ENCODE results near the gene MEPCE. TPM values are rescaled to one million over a fixed set of nuclear protein-coding genes. Genes with fewer than 3 reads are reported as not detected.
"Not testable (repeated sequence)": the region's sequence is repeated elsewhere in the genome, so short reads cannot be mapped to it uniquely, and the experiment has no call there.

MEPCE gene
- polyA plus RNA-seq, 1 donor from 2014 or later, result 19.8 TPM

DNA sequence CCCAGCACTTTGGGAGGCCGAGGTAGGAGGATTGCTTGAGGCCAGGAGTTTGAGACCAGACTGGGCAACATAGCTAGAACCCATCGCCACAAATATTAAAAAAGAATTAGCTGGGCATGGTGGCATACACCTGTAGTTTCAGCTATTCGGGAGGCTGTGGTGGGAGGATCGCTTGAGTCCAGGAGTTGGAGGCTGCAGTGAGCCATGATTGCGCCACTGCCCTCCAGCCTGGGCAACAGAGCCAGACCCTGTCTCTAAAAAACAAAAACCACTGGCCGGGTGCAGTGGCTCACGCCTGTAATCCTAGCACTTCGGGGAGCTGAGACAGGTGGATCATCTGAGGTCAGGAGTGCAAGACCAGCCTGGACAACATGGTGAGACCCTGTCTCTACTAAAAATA, 24.2 kb downstream of the MEPCE start:
- H3K27ac Mint-ChIP-seq, H3K27me3 Mint-ChIP-seq, H3K4me3 Mint-ChIP-seq, H3K9me3 Mint-ChIP-seq, H3K36me3 Mint-ChIP-seq: not testable (repeated sequence)
- peaks cover 3 to 13% (median 6%) of the 10 kb centered on the region in 3 donors for H3K4me1 Mint-ChIP-seq

- H3K9me3 Mint-ChIP-seq, result no peaks in the 10 kb centered on the region
- no peaks in the 10 kb centered on the region for H3K27me3 Mint-ChIP-seq
- peaks cover 3 to 13% (median 6%) of the 10 kb centered on the region in 3 donors for H3K4me1 Mint-ChIP-seq
- H3K4me3 Mint-ChIP-seq, result no peak overlapping the region
- peaks cover 2% of the 10 kb centered on the region for H3K36me3 Mint-ChIP-seq
- H3K27ac Mint-ChIP-seq, result no peak overlapping the region
Measured at GRCh38 chr7:100455206-100455605, 25.6 kb downstream of the MEPCE start.

- Mint-ChIP-seq H3K9me3 (no peaks in the 10 kb centered on the region), H3K4me3 (no peak overlapping the region), H3K27ac (peak overlapping the region in 1 of 3 donors; percentile 62), H3K27me3 (no peaks in the 10 kb centered on the region), H3K4me1 (peaks cover 0 to 6% (median 3%) of the 10 kb centered on the region in 3 donors), H3K36me3 (peaks cover 2% of the 10 kb centered on the region)
Measured at GRCh38 chr7:100456562-100456961, 26.9 kb downstream of the MEPCE start.

DNA sequence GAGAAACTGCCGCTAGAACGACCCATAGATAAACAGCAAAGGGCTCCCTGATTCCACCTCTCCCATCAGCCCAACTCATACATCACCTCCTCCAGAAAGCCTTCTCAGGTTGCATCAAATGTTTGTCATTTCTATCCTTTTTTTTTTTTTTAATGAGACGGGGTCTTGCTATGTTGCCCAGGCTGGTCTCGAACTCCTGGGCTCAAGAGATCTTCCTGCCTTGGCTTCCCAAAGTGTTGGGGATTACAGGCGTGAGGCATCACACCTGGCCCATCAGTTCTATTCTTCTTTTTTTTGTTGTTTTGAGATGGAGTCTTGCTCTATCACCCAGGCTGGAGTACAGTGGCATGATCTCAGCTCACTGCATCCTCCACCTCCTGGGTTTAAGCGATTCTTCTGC, 27.4 kb downstream of the MEPCE start:
- Mint-ChIP-seq H3K4me3 (no peak overlapping the region), H3K27ac (no peak overlapping the region), H3K36me3 (peaks cover 2% of the 10 kb centered on the region), H3K27me3 (no peaks in the 10 kb centered on the region), H3K4me1 (peaks cover 0 to 6% (median 3%) of the 10 kb centered on the region in 3 donors), H3K9me3 (no peaks in the 10 kb centered on the region)

DNA sequence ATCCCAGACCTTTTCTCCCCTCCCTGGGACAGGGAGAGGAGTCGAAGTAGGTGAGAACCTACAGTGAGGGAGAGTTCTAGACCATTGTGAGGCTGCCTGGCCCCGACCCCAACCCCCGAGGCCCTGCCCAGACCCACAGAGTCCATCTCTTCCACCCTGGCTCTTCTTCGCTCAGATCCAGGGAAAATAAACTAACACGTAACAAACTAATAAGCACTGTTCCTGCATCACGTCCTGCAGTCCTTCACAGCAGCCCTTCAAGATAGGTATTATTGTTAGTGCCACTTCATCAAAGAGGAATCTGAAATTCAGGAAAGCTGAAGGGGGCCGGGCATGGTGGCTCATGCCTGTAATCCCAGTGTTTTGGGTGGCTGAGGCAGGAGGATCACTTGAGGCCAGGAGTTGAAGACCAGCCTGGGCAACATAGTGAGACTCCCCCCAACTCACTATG, 34.6 kb downstream of the MEPCE start, which contains the start of gene SPACDR:
Gene SPACDR, minus strand, starts transcription at position 51 of the 451 bp plus-strand sequence. CDS start 235 bp downstream, outside the sequence.
- Mint-ChIP-seq H3K4me3 (no peak within 1 kb of the TSS), H3K27me3 (no peaks in the 10 kb centered on the region), H3K4me1 (peaks cover 0 to 2% (median 0%) of the 10 kb centered on the region in 3 donors), H3K9me3 (no peaks in the 10 kb centered on the region), H3K36me3 (no peaks in the 10 kb centered on the region), H3K27ac (peak within 1 kb of the TSS in 2 of 3 donors; percentile 67 to 71)

DNA sequence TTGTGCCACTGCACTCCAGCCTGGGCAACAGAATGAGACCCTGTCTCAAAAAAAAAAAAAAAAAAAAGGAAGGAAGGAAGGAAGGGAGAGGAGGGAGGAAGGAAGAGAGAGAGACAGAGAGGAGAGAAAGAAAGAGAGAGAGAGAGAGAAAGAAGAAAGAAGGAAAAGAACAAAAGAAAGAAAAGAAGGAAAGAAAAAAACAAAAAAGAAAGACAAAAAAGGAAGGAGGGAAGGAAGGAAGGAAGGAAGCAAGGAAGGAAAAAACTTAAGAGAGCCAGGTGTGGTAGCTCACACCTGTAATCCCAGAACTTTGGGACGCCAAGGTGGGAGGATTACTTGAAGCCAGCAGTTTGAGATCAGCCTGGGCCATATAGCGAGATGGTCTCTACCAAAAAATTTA, 35.2 kb downstream of the MEPCE start:
- Mint-ChIP-seq H3K9me3 (no peaks in the 10 kb centered on the region), H3K4me3 (no peak overlapping the region), H3K27ac (peak overlapping the region in 1 of 3 donors; percentile 71), H3K4me1 (peaks cover 0 to 5% (median under 1%) of the 10 kb centered on the region in 3 donors), H3K36me3 (no peaks in the 10 kb centered on the region), H3K27me3 (no peaks in the 10 kb centered on the region)

DNA sequence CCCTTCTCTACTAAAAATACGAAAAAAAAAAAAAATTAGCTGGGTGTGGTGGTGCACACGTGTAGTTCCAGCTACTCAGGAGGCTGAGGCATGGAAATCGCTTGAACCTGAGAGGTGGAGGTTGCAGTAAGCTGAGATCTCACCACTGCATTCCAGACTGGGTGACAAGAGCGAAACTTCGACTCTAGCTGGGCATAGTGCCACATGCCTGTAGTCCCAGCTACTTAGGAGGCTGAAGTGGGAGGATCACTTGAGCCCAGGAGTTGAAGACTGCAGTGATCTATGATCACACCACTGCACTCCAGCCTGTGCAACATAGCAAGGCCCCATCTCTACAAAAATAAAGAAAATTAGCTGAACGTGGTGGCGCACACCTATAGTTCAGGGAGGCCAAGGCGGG, 35.7 kb downstream of the MEPCE start:
- H3K4me3 Mint-ChIP-seq, result no peak overlapping the region
- H3K36me3 Mint-ChIP-seq, result no peaks in the 10 kb centered on the region
- H3K27ac Mint-ChIP-seq, result no peak overlapping the region
- H3K27me3 Mint-ChIP-seq, result no peaks in the 10 kb centered on the region
- H3K4me1 Mint-ChIP-seq, result peaks cover 0 to 7% (median 3%) of the 10 kb centered on the region in 3 donors
- H3K9me3 Mint-ChIP-seq, result no peaks in the 10 kb centered on the region

- H3K27ac Mint-ChIP-seq, result no peak overlapping the region
- no peak overlapping the region for H3K4me3 Mint-ChIP-seq
- no peaks in the 10 kb centered on the region for H3K9me3 Mint-ChIP-seq
Measured at GRCh38 chr7:100465702-100466311, 36.2 kb downstream of the MEPCE start.

GRCh38 chr7:100466653-100467605, 37.3 kb downstream of the MEPCE start:
- Mint-ChIP-seq H3K27me3 (no peaks in the 10 kb centered on the region), H3K27ac (no peak overlapping the region), H3K4me3 (no peak overlapping the region)

More at GRCh38 chr7:100465702-100466311, 36.2 kb downstream of the MEPCE start:
- no peaks in the 10 kb centered on the region for H3K27me3 Mint-ChIP-seq
- H3K36me3 Mint-ChIP-seq, result no peaks in the 10 kb centered on the region
- peaks cover 4 to 7% (median 5%) of the 10 kb centered on the region in 3 donors for H3K4me1 Mint-ChIP-seq

DNA sequence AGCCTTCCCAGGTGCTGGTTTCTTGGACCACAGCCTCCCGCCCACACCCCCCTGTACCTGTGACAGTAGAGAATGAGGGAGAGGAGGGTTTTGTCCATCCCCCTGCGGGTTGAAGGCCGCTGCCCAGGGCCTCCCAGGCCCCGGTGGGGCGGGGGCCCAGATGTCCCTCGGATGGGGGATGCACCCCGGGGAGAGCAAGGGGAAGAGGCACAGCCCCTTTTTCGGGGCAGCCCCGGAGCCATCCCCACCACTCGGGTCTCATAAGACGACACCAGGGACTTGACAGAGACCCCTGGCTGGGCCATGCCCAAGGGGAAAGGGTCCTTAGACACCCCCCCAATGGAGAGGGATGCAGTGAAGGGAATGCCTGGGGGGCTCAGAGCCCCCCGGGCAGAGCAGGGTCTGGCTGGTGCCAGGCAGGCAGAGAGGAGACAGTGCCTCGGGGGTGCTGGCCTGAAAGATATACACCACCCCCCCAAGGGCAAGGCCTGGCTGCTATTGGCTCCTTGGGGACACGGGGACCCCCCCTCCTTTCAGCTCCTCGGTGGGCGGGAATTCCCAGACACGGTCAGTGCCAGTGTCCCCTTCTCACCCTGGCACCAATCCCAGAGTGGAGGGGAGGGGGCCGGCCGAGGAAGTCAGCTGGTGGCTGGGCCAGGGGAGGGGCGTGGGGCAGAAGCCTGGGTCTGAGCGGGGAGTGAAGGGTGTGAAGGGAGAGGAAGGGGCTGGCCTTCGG, 38.2 kb downstream of the MEPCE start:
- H3K27me3 Mint-ChIP-seq, result no peaks in the 10 kb centered on the region
- no peak overlapping the region for H3K27ac Mint-ChIP-seq

More at GRCh38 chr7:100466653-100467605, 37.3 kb downstream of the MEPCE start:
- H3K4me1 Mint-ChIP-seq, result peaks cover 4 to 8% (median 5%) of the 10 kb centered on the region in 3 donors
- H3K9me3 Mint-ChIP-seq, result no peaks in the 10 kb centered on the region
- H3K36me3 Mint-ChIP-seq, result peaks cover 1% of the 10 kb centered on the region

GRCh38 chr7:100469227-100470044, 39.8 kb downstream of the MEPCE start:
- Mint-ChIP-seq H3K4me3 (no peak overlapping the region), H3K4me1 (peaks cover 14 to 17% (median 14%) of the 10 kb centered on the region in 3 donors), H3K27me3 (no peaks in the 10 kb centered on the region), H3K27ac (peak overlapping the region in 1 of 3 donors; percentile 35), H3K36me3 (peaks cover 2% of the 10 kb centered on the region), H3K9me3 (no peaks in the 10 kb centered on the region)

More for the DNA sequence above, 38.2 kb downstream of the MEPCE start:
- Mint-ChIP-seq H3K4me3 (no peak overlapping the region), H3K36me3 (peaks cover 2% of the 10 kb centered on the region), H3K4me1 (peaks cover 4 to 8% (median 7%) of the 10 kb centered on the region in 3 donors), H3K9me3 (no peaks in the 10 kb centered on the region)

- Mint-ChIP-seq H3K27me3 (no peaks in the 10 kb centered on the region), H3K36me3 (peaks cover 2% of the 10 kb centered on the region), H3K4me1 (peaks cover 21 to 22% (median 21%) of the 10 kb centered on the region in 3 donors), H3K27ac (peak overlapping the region in 1 of 3 donors; percentile 78), H3K4me3 (peak overlapping the region in 1 of 4 donors; percentile 55), H3K9me3 (no peaks in the 10 kb centered on the region)
Measured at GRCh38 chr7:100471021-100471420, 41.4 kb downstream of the MEPCE start.

DNA sequence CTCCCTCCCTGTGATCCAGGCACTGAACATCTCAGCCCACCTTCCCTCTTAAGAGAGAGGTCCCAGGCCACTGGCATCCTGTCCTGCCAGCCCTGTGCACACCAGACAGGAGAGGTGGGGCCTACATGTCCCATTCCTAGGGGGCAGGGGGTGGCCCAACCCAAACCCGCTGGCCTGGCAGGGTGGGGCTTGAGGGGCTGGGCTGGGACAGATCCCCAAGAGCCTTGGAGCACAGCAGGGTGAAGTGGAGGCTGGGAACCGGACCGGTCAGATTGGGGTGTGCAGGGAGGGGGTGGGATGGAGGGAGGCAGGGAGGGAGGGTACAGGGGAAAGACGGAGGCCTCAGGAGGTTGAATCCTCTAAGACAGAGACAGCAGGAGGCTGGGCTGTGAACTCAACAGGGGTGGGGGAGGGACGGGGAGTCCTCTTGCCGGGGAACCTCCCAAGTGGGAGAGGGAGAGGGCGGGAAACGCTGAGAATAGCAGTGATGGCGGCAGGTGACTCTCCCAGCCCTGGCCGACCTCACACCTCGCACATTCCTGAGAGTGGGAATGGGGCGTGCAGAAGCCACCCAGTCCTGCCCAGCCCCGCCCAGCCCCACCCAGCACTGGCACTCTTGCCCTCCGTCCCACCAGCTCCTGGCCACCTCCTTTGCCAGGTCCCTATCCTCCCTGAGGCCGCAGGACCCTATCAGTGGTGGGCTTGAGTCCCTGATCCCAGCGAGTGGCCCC, 42.7 kb downstream of the MEPCE start:
- H3K4me3 Mint-ChIP-seq, result no peak overlapping the region
- peaks cover 2% of the 10 kb centered on the region for H3K36me3 Mint-ChIP-seq
- H3K9me3 Mint-ChIP-seq, result no peaks in the 10 kb centered on the region
- peaks cover 21 to 30% (median 28%) of the 10 kb centered on the region in 3 donors for H3K4me1 Mint-ChIP-seq
- H3K27me3 Mint-ChIP-seq, result no peaks in the 10 kb centered on the region
- H3K27ac Mint-ChIP-seq, result no peak overlapping the region
